Thyroid gland (tissue), 4 donors: ENCODE measurements around the gene DARS1. TPM values are rescaled to one million over a fixed set of nuclear protein-coding genes. Genes with fewer than 3 reads are reported as not detected.

Experiments
- DNase-seq, 2 donors: peaks; one replicate each; pipeline ENCODE4 v3.0.0-alpha.2; 2019
- H3K27ac ChIP-seq, 3 donors: fragments of 200-600 bp; sonication (generic); 1 replicate in 2 of 3; 2 replicates in 1 of 3; pipeline ENCODE4 v1.5.1; 2016 to 2019; ENCODE audit warnings: mild to moderate bottlenecking in 1 of 3, moderate library complexity in 1 of 3
- H3K27me3 ChIP-seq: fragments of 200-600 bp; sonication (generic); one replicate; pipeline ENCODE4 v1.5.1; 2019
- H3K36me3 ChIP-seq, 2 donors: fragments of 200-600 bp; sonication (generic); one replicate each; pipeline ENCODE4 v1.5.1; 2016 to 2019
- H3K4me1 ChIP-seq, 2 donors: fragments of 200-600 bp; sonication (generic); one replicate each; pipeline ENCODE4 v1.5.1; 2017 to 2019
- H3K4me3 ChIP-seq, 3 donors: fragments of 200-600 bp; sonication (generic); replicated peaks in 1 of 3; 1 replicate in 2 of 3; 2 replicates in 1 of 3; pipeline ENCODE4 v1.5.1; 2016; ENCODE audit warnings: mild to moderate bottlenecking in 1 of 3
- H3K9me3 ChIP-seq: fragments of 200-600 bp; sonication (generic); one replicate; pipeline ENCODE4 v1.5.1; 2017
- CTCF ChIP-seq, 6 experiments: fragments of 200-600 bp in 3 of 6; fragments of 450-650 bp in 3 of 6; sonication (generic) in 3 of 6; IDR thresholded peaks; one replicate each; pipeline ENCODE4 v1.5.1; 2016 to 2019; ENCODE audit warnings: antibody characterized with exemption in 6 of 6, mild to moderate bottlenecking in 2 of 6, inconsistent platforms in 1 of 6, moderate library complexity in 1 of 6
- POLR2A ChIP-seq, 2 donors: fragments of 450-650 bp; IDR thresholded peaks; one replicate each; pipeline ENCODE4 v1.6.1; 2017; ENCODE audit warnings: antibody characterized with exemption in 2 of 2, mild to moderate bottlenecking in 2 of 2, moderate library complexity in 1 of 2
- WGBS, 2 donors: methylation state at CpG; one replicate each; pipeline ENCODE4 v1.1.5; 2017; 5-methylcytosine and 5-hydroxymethylcytosine counted together
- intact Hi-C: fragments of 100-400 bp; cut with DNase I; formaldehyde crosslinking; loops from one replicate; pipeline ENCODE4 v1.15.1; 2023
- total RNA-seq, 4 donors: library from RNA; depleted of rRNA; stranded (reverse); fragments of >200 nt; gene quantifications; one replicate each; pipeline ENCODE4 v1.2.3, GENCODE V29; 2016

Gene DARS1
- total RNA-seq, 4 donors from 2014 or later, result 69.6 to 94.4 (median 75.9) TPM

GRCh38 chr2:135998879-135999278 lies 13.5 kb upstream of the DARS1 start:
- Histone ChIP-seq H3K4me3 (no peak overlapping the region), H3K36me3 (no peaks in the 10 kb centered on the region), H3K27me3 (no peaks in the 10 kb centered on the region), H3K27ac (no peak overlapping the region), H3K4me1 (peaks cover 0 to 7% of the 10 kb centered on the region in 2 donors), H3K9me3 (no peaks in the 10 kb centered on the region)
- no peak for TF ChIP-seq POLR2A (IDR thresholded peaks at IDR 0.05)
- TF ChIP-seq CTCF (IDR thresholded peaks at IDR 0.05), result no peak
- DNase-seq, result no peak
- intact Hi-C loops, result no loop called here
- 99 to 100% methylated on average over 5 of the region's 5 CpGs for WGBS, 2 donors

GRCh38 chr2:135997380-135997779 lies 12.0 kb upstream of the DARS1 start:
- no peak overlapping the region for H3K4me3 ChIP-seq
- H3K27ac ChIP-seq, result no peak overlapping the region
- no peaks in the 10 kb centered on the region for H3K27me3 ChIP-seq
- H3K4me1 ChIP-seq, result peaks cover 0 to 7% of the 10 kb centered on the region in 2 donors
- no peak for TF ChIP-seq CTCF (IDR thresholded peaks at IDR 0.05)
- no peak for TF ChIP-seq POLR2A (IDR thresholded peaks at IDR 0.05)
- H3K9me3 ChIP-seq, result no peaks in the 10 kb centered on the region
- intact Hi-C loops, result no loop called here
- WGBS, 2 donors, result 51 to 55% methylated on average over 5 of the region's 5 CpGs
- peak; percentile 39 to 52 for DNase-seq
- no peaks in the 10 kb centered on the region for H3K36me3 ChIP-seq

GRCh38 chr2:135996304-135996703 lies 10.9 kb upstream of the DARS1 start:
- H3K9me3 ChIP-seq, result no peaks in the 10 kb centered on the region
- no peaks in the 10 kb centered on the region for H3K27me3 ChIP-seq
- intact Hi-C loops, result no loop called here
- H3K36me3 ChIP-seq, result no peaks in the 10 kb centered on the region
- no peak overlapping the region for H3K27ac ChIP-seq
- peaks cover 0 to 7% of the 10 kb centered on the region in 2 donors for H3K4me1 ChIP-seq
- TF ChIP-seq CTCF (IDR thresholded peaks at IDR 0.05) (no peak), POLR2A (IDR thresholded peaks at IDR 0.05) (no peak)
- WGBS, 2 donors, result 78 to 86% methylated on average over 2 of the region's 2 CpGs
- DNase-seq, result no peak
- H3K4me3 ChIP-seq, result no peak overlapping the region

- Histone ChIP-seq H3K36me3 (no peaks in the 10 kb centered on the region), H3K4me1 (no peaks in the 10 kb centered on the region), H3K4me3 (no peak overlapping the region), H3K9me3 (no peaks in the 10 kb centered on the region), H3K27ac (no peak overlapping the region), H3K27me3 (no peaks in the 10 kb centered on the region)
- TF ChIP-seq POLR2A (IDR thresholded peaks at IDR 0.05), result no peak
- TF ChIP-seq CTCF (IDR thresholded peaks at IDR 0.05), result no peak
- 86 to 93% methylated on average over 3 of the region's 3 CpGs for WGBS, 2 donors
- intact Hi-C loops, result no loop called here
- DNase-seq, result no peak
These were observed 8.9 kb upstream of the DARS1 start for GRCh38 chr2:135994281-135994680.

GRCh38 chr2:135993421-135993820 lies 8.0 kb upstream of the DARS1 start:
- Histone ChIP-seq H3K27me3 (no peaks in the 10 kb centered on the region), H3K4me1 (no peaks in the 10 kb centered on the region), H3K36me3 (no peaks in the 10 kb centered on the region), H3K4me3 (no peak overlapping the region), H3K27ac (no peak overlapping the region), H3K9me3 (no peaks in the 10 kb centered on the region)
- intact Hi-C loops, result no loop called here
- DNase-seq, result no peak
- no peak for TF ChIP-seq POLR2A (IDR thresholded peaks at IDR 0.05)
- no peak for TF ChIP-seq CTCF (IDR thresholded peaks at IDR 0.05)
